SK-N-SH (cell line): ENCODE data around the gene FGFRL1. TPM values are rescaled to one million over a fixed set of nuclear protein-coding genes. Genes with fewer than 3 reads are reported as not detected.

Experiments used
- CTCF ChIA-PET: fragments of 300-600, 350-600 bp; formaldehyde crosslinking; extraction: SDS; loops from one replicate; lab custom pipeline; 2021; lab: Yijun Ruan, JAX
- POLR2A ChIA-PET: fragments of 350-600 bp; sonication (Branson Sonifier 250); formaldehyde crosslinking; extraction: SDS; loops from one replicate; lab custom pipeline; 2020; ENCODE audit warnings: antibody characterized with exemption, inconsistent platforms; lab: Yijun Ruan, JAX
- DNase-seq: peaks from one replicate; pipeline ENCODE4 v3.0.0; 2012
- H2AFZ ChIP-seq: fragments of 200-600 bp; sonication (generic); 2 replicates; pipeline ENCODE4 v1.8.1; 2016; ENCODE audit warnings: antibody characterized with exemption, mild to moderate bottlenecking, low read depth
- H3F3A ChIP-seq: fragments of 200-600 bp; sonication (generic); replicated peaks from 2 replicates; pipeline ENCODE3; 2016; ENCODE audit warnings: antibody characterized with exemption, mild to moderate bottlenecking; ENCODE audit not compliant: insufficient read depth
- H3K27ac ChIP-seq, 2 experiments: fragments of 200-500 bp in 1 of 2; fragments of 200-600 bp in 1 of 2; sonication (Bioruptor generic) in 1 of 2; sonication (generic), shearing (Covaris generic) in 1 of 2; 2 replicates each; pipeline versions ENCODE4 v1.5.1 to v1.6.1; 2014 to 2016; ENCODE audit warnings: low read depth in 2 of 2, inconsistent platforms in 1 of 2, low read length in 1 of 2, mild to moderate bottlenecking in 1 of 2, mixed read lengths in 1 of 2
- H3K27me3 ChIP-seq: fragments of 200-600 bp; sonication (generic), shearing (Covaris generic); 2 replicates; pipeline ENCODE4 v1.6.1; 2016; ENCODE audit warnings: mixed run types; ENCODE audit not compliant: insufficient read depth
- H3K36me3 ChIP-seq, 2 experiments: fragments of 200-500 bp in 1 of 2; fragments of 200-600 bp in 1 of 2; sonication (Bioruptor generic) in 1 of 2; sonication (generic) in 1 of 2; replicated peaks in 1 of 2; 2 replicates each; pipeline versions ENCODE3 to v1.5.1; 2014 to 2016; ENCODE audit warnings: low read length in 1 of 2, mild to moderate bottlenecking in 1 of 2; ENCODE audit not compliant: insufficient read depth in 2 of 2, control insufficient read depth in 1 of 2
- H3K4me1 ChIP-seq, 2 experiments: fragments of 200-500 bp in 1 of 2; fragments of 200-600 bp in 1 of 2; sonication (Bioruptor generic) in 1 of 2; sonication (generic), shearing (Covaris generic) in 1 of 2; 2 replicates each; pipeline versions ENCODE4 v1.5.1 to v1.6.1; 2014 to 2016; ENCODE audit warnings: low read depth in 1 of 2, low read length in 1 of 2, mixed run types in 1 of 2; ENCODE audit not compliant: insufficient read depth in 2 of 2, control insufficient read depth in 1 of 2
- H3K4me2 ChIP-seq: fragments of 200-600 bp; sonication (generic), shearing (Covaris generic); 2 replicates; pipeline ENCODE4 v1.6.1; 2017; ENCODE audit warnings: mixed run types
- H3K4me3 ChIP-seq, 2 experiments: fragments of 200-500 bp in 1 of 2; fragments of 200-600 bp in 1 of 2; sonication (Bioruptor generic) in 1 of 2; sonication (generic), shearing (Covaris generic) in 1 of 2; 2 replicates each; pipeline versions ENCODE4 v1.5.1 to v1.8.1; 2014 to 2016; ENCODE audit warnings: low read depth in 2 of 2, inconsistent platforms in 1 of 2, low read length in 1 of 2, mild to moderate bottlenecking in 1 of 2, mixed read lengths in 1 of 2, moderate library complexity in 1 of 2
- H3K79me2 ChIP-seq: fragments of 200-600 bp; sonication (generic); 2 replicates; pipeline ENCODE4 v1.8.1; 2017; ENCODE audit warnings: mild to moderate bottlenecking; ENCODE audit not compliant: insufficient read depth
- H3K9ac ChIP-seq: fragments of 200-600 bp; sonication (generic); 2 replicates; pipeline ENCODE4 v1.6.1; 2017; ENCODE audit warnings: mixed run types
- H3K9me2 ChIP-seq: fragments of 200-600 bp; sonication (generic); 2 replicates; pipeline ENCODE4 v1.6.1; 2017; ENCODE audit warnings: mixed run types
- H3K9me3 ChIP-seq: fragments of 200-600 bp; sonication (generic); 2 replicates; pipeline ENCODE4 v1.6.1; 2017; ENCODE audit warnings: mixed run types, mild to moderate bottlenecking, moderate library complexity
- H4K20me1 ChIP-seq: fragments of 200-600 bp; sonication (generic); 2 replicates; pipeline ENCODE4 v1.6.1; 2017; ENCODE audit warnings: mild to moderate bottlenecking, mixed run types; ENCODE audit not compliant: insufficient read depth
- CTCF ChIP-seq: fragments of 200-600 bp; sonication (generic); IDR thresholded peaks from 2 replicates; pipeline ENCODE4 v1.6.1; 2017; ENCODE audit warnings: antibody characterized with exemption, mild to moderate bottlenecking, moderate library complexity
- GATA2 ChIP-seq: sonication (generic); formaldehyde crosslinking; IDR thresholded peaks from 2 replicates; pipeline ENCODE4 v1.5.0; 2020; ENCODE audit warnings: mild to moderate bottlenecking, missing genetic modification reagents
- MXI1 ChIP-seq: IDR thresholded peaks from 2 replicates; pipeline ENCODE4 v1.6.1; 2012; ENCODE audit warnings: mild to moderate bottlenecking, low read depth, low read length, improper control_type of control experiment
- POLR2AphosphoS5 ChIP-seq: IDR thresholded peaks from 2 replicates; pipeline ENCODE4 v1.6.1; 2012; ENCODE audit warnings: low read depth, low read length
- RAD21 ChIP-seq: IDR thresholded peaks from 2 replicates; pipeline ENCODE4 v1.6.1; 2012; ENCODE audit warnings: mild to moderate bottlenecking, low read length
- RCOR1 ChIP-seq: fragments of 150-350 bp; IDR thresholded peaks from 2 replicates; pipeline ENCODE4 v1.6.1; 2017; ENCODE audit warnings: antibody characterized with exemption, low read length
- RXRA ChIP-seq: IDR thresholded peaks from 2 replicates; pipeline ENCODE4 v1.4.0; 2012; ENCODE audit warnings: low read depth, mild to moderate bottlenecking, borderline replicate concordance
- SMC3 ChIP-seq: IDR thresholded peaks from 2 replicates; pipeline ENCODE4 v1.6.1; 2012; ENCODE audit warnings: low read depth, low read length, improper control_type of control experiment
- TEAD4 ChIP-seq: IDR thresholded peaks from 2 replicates; pipeline ENCODE4 v1.4.0; 2012; ENCODE audit warnings: mild to moderate bottlenecking, borderline replicate concordance; ENCODE audit not compliant: insufficient read depth
- USF1 ChIP-seq: IDR thresholded peaks from 2 replicates; pipeline ENCODE4 v1.4.0; 2012; ENCODE audit warnings: low read depth, borderline replicate concordance
- ZBTB33 ChIP-seq: IDR thresholded peaks from 2 replicates; pipeline ENCODE4 v1.4.0; 2012; ENCODE audit warnings: low read depth, borderline replicate concordance
- WGBS: methylation state at CpG from one replicate; pipeline ENCODE4 v1.1.6; 2017; ENCODE audit warnings: low lambda C conversion rate; 5-methylcytosine and 5-hydroxymethylcytosine counted together
- polyA plus RNA-seq, 3 experiments: library from polyadenylated mRNA; depleted of rRNA; stranded (reverse); fragments of >200 nt; gene quantifications; 2 replicates each; pipeline ENCODE4 v1.2.3, GENCODE V29; 2012
- TF ChIP-seq, protein P1 (sequence below): IDR thresholded peaks from 2 replicates; pipeline ENCODE4 v1.4.0; 2012; ENCODE audit warnings: low read depth

Gene FGFRL1
- polyA plus RNA-seq, 1 of the 3 experiments (the other 2 are of a cell fraction) = 22.5 TPM

- Histone ChIP-seq H3K36me3 (no peaks in the 10 kb centered on the region), H2AFZ (no peak overlapping the region), H3K9ac (no peak overlapping the region), H3K27ac (no peak overlapping the region), H4K20me1 (no peaks in the 10 kb centered on the region)
- POLR2A ChIA-PET = no interaction called here
- CTCF ChIA-PET = no interaction called here
- TF ChIP-seq, protein P1, sequence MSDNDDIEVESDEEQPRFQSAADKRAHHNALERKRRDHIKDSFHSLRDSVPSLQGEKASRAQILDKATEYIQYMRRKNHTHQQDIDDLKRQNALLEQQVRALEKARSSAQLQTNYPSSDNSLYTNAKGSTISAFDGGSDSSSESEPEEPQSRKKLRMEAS = no peak
- TF ChIP-seq RCOR1 (no peak), SMC3 (no peak)
- TF ChIP-seq, all 33 proteins: peak for 0
- Histone ChIP-seq H3K27me3 (peaks cover 2% of the 10 kb centered on the region; the same call in 1 of the 2 replicates), H3K4me2 (no peak overlapping the region), H3K79me2 (no peaks in the 10 kb centered on the region), H3K9me3 (no peaks in the 10 kb centered on the region), H3F3A (peaks cover 3% of the 10 kb centered on the region), H3K4me3 (no peak overlapping the region), H3K4me1 (peaks cover 0 to 8% of the 10 kb centered on the region in 2 experiments; a peak in 2 of 4 replicates), H3K9me2 (no peaks in the 10 kb centered on the region)
- no peak for DNase-seq
- WGBS = 90% methylated on average over 11 of the region's 26 CpGs
Measured at GRCh38 chr4:1036976-1037810, 25.8 kb downstream of the FGFRL1 start.

DNA sequence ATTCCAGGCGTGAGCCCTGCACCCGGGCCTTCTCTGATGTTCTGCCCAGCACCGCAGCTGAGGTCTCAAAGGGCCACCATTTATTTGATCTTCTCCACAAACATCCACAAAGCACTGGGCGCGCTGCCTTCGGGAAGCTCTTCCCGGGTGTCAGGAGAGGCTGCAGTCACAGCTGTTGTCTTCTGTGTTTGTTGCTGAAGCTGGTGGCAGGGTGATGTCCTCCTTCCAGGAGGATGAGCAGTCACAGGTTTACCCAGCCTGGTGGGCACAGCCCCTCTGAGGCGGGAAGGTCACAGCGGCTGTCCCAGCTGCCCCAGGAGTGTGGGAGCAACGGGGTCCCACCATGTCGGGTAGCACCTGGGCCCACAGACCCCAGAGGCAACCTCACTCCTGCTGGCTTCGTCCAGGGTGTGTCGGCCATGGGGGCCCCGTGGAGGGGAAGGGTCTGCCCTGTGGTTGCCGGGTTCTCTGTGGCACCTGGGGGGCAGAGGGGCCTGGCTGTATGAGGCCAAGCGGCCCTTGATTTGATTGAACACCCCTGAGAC lies 27.6 kb downstream of the FGFRL1 start:
- ChIA-PET POLR2A (no interaction called here), CTCF (no interaction called here)
- Histone ChIP-seq H3K4me3 (no peak overlapping the region), H3K9ac (no peak overlapping the region), H3K4me1 (peaks cover 3 to 14% of the 10 kb centered on the region in 2 experiments; a peak in 2 of 4 replicates), H3F3A (peaks cover 3% of the 10 kb centered on the region), H3K27ac (no peak overlapping the region), H4K20me1 (no peaks in the 10 kb centered on the region), H3K9me3 (no peaks in the 10 kb centered on the region), H2AFZ (no peak overlapping the region), H3K27me3 (no peaks in the 10 kb centered on the region), H3K4me2 (no peak overlapping the region), H3K9me2 (no peaks in the 10 kb centered on the region), H3K36me3 (no peaks in the 10 kb centered on the region), H3K79me2 (no peaks in the 10 kb centered on the region)
- 88% methylated on average over 7 of the region's 16 CpGs for WGBS
- TF ChIP-seq RXRA = no peak
- DNase-seq = no peak

GRCh38 chr4:1039493-1040343 lies 28.3 kb downstream of the FGFRL1 start:
- CTCF ChIA-PET = no interaction called here
- POLR2A ChIA-PET = no interaction called here
- no peaks in the 10 kb centered on the region for H3K9me3 ChIP-seq
- H3F3A ChIP-seq = peaks cover 3% of the 10 kb centered on the region
- no peak overlapping the region for H2AFZ ChIP-seq
- H3K4me1 ChIP-seq = peaks cover 3 to 21% of the 10 kb centered on the region in 2 experiments; a peak in 2 of 4 replicates
- peaks cover under 1% of the 10 kb centered on the region; the same call in 1 of the 2 replicates for H3K27me3 ChIP-seq
- H4K20me1 ChIP-seq = no peaks in the 10 kb centered on the region
- no peaks in the 10 kb centered on the region for H3K9me2 ChIP-seq
- H3K27ac ChIP-seq = no peak overlapping the region
- 90% methylated on average over 9 of the region's 20 CpGs for WGBS
- no peaks in the 10 kb centered on the region for H3K36me3 ChIP-seq
- no peak overlapping the region for H3K9ac ChIP-seq
- H3K4me2 ChIP-seq = no peak overlapping the region
- H3K79me2 ChIP-seq = no peaks in the 10 kb centered on the region
- no peak for DNase-seq
- no peak overlapping the region for H3K4me3 ChIP-seq
- TF ChIP-seq GATA2 (CRISPR knock-in tag) (no peak), POLR2AphosphoS5 (no peak), MXI1 (no peak), RCOR1 (no peak), ZBTB33 (no peak), TEAD4 (no peak), RAD21 (no peak), USF1 (no peak), CTCF (no peak)
- TF ChIP-seq, protein P1 = no peak
